ENCODE measurements around the gene NGEF. TPM values are rescaled to one million over a fixed set of nuclear protein-coding genes. Genes with fewer than 3 reads are reported as not detected.

The NGEF gene
- total and polyA plus RNA-seq, 10 of the 15 experiments (the other 5 are each of a cell fraction or from before 2014, with no cell fraction given): 0.12 TPM; not detected in 9

DNA sequence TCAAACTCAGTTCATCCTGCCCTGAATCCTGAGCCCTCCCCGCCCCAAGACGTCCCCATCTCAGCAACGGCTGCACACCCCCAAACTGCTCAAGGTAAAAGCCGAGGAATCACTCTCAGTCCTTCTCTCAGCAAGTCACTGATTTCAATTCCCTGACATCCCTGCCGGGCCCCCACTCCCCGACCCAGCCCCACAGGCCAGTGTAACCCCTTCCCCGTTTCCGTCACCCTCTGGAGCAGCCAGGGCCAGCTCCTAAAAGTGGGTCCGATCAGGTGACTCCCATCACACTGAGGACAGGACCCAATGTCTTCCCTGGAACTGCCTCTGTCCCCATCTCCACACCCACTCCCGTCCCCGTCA is 122.5 kb downstream of the NGEF start (continued):
- TF ChIP-seq, protein P1, sequence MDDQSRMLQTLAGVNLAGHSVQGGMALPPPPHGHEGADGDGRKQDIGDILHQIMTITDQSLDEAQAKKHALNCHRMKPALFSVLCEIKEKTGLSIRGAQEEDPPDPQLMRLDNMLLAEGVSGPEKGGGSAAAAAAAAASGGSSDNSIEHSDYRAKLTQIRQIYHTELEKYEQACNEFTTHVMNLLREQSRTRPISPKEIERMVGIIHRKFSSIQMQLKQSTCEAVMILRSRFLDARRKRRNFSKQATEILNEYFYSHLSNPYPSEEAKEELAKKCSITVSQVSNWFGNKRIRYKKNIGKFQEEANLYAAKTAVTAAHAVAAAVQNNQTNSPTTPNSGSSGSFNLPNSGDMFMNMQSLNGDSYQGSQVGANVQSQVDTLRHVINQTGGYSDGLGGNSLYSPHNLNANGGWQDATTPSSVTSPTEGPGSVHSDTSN (IDR thresholded peaks at IDR 0.05; ENCODE audit: insufficient replicate concordance, low read depth, low read length): no peak
- TF ChIP-seq TBL1XR1 (IDR thresholded peaks at IDR 0.05; ENCODE audit: low read depth, low read length): no peak
- TF ChIP-seq POLR2AphosphoS5 (IDR thresholded peaks at IDR 0.05; ENCODE audit: low read length): no peak
- no peak for TF ChIP-seq SIX5 (IDR thresholded peaks at IDR 0.05; ENCODE audit: low read depth, low read length, severe bottlenecking)
- no peak for TF ChIP-seq RCOR1 (conservative IDR thresholded peaks at IDR 0.05; ENCODE audit: low read depth, low read length)
- TF ChIP-seq FOS (IDR thresholded peaks at IDR 0.05; ENCODE audit: borderline replicate concordance, extremely low read depth, insufficient read length): no peak
- TF ChIP-seq, protein P2, sequence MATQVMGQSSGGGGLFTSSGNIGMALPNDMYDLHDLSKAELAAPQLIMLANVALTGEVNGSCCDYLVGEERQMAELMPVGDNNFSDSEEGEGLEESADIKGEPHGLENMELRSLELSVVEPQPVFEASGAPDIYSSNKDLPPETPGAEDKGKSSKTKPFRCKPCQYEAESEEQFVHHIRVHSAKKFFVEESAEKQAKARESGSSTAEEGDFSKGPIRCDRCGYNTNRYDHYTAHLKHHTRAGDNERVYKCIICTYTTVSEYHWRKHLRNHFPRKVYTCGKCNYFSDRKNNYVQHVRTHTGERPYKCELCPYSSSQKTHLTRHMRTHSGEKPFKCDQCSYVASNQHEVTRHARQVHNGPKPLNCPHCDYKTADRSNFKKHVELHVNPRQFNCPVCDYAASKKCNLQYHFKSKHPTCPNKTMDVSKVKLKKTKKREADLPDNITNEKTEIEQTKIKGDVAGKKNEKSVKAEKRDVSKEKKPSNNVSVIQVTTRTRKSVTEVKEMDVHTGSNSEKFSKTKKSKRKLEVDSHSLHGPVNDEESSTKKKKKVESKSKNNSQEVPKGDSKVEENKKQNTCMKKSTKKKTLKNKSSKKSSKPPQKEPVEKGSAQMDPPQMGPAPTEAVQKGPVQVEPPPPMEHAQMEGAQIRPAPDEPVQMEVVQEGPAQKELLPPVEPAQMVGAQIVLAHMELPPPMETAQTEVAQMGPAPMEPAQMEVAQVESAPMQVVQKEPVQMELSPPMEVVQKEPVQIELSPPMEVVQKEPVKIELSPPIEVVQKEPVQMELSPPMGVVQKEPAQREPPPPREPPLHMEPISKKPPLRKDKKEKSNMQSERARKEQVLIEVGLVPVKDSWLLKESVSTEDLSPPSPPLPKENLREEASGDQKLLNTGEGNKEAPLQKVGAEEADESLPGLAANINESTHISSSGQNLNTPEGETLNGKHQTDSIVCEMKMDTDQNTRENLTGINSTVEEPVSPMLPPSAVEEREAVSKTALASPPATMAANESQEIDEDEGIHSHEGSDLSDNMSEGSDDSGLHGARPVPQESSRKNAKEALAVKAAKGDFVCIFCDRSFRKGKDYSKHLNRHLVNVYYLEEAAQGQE (IDR thresholded peaks at IDR 0.05; ENCODE audit: low read depth, low read length): no peak

GRCh38 chr2:232889876-232890401 is 123.1 kb downstream of the NGEF start:
- Histone ChIP-seq H3K27ac (ENCODE audit: control insufficient read depth, insufficient read depth) (no peak overlapping the region), H3K79me2 (ENCODE audit: control insufficient read depth, insufficient read depth, low read length) (no peaks in the 10 kb centered on the region), H3K4me2 (ENCODE audit: control insufficient read depth, insufficient read depth) (no peak overlapping the region), H3K9me3 (replicated peaks; ENCODE audit: control insufficient read depth, insufficient read depth, low read length) (no peaks in the 10 kb centered on the region), H3K9ac (ENCODE audit: control insufficient read depth, insufficient read depth, low read length) (no peak overlapping the region), H3K36me3 (ENCODE audit: control insufficient read depth in 2 of 2, insufficient read depth in 2 of 2, low read length in 1 of 2) (no peaks in the 10 kb centered on the region), H3K4me1 (ENCODE audit: control insufficient read depth, insufficient read depth, low read length) (no peaks in the 10 kb centered on the region), H3K27me3 (replicated peaks in 1 of 2; ENCODE audit: control insufficient read depth in 2 of 2, insufficient read depth in 2 of 2, low read length in 1 of 2) (no peaks in the 10 kb centered on the region; a peak in 1 of 4 replicates), H2AFZ (ENCODE audit: control insufficient read depth, low read depth, low read length) (no peak overlapping the region), H4K20me1 (ENCODE audit: control insufficient read depth, insufficient read depth) (no peaks in the 10 kb centered on the region), H3K4me3 (no peak overlapping the region)
- ATAC-seq (no peak), FAIRE-seq (no peak), DNase-seq (ENCODE audit: low read depth, low spot score) (no peak)
- ChIA-PET CTCF (interaction anchor here (2.0 kb wide), 1 partner anchor 163 kb away, joined by 5 read pairs; no protein-coding TSS in a partner anchor), SMC1A (ENCODE audit: uncharacterized antibody, unreplicated experiment) (no interaction called here), RAD21 (ENCODE audit: unreplicated experiment) (no interaction called here), POLR2A (no interaction called here)
- BruUV-seq (replicated peaks): no TSS peak
- in situ Hi-C loops (cut with MboI) (no loop called here), intact Hi-C loops (cut with micrococcal nuclease; ENCODE audit: unreplicated experiment) (no loop called here)
- no peak for TF ChIP-seq TCF7 (IDR thresholded peaks at IDR 0.05; ENCODE audit: borderline replicate concordance)
- 46% methylated on average over 5 of the region's 5 CpGs for WGBS (ENCODE audit: insufficient coverage, insufficient replicate concordance, low lambda C conversion rate, missing lambda C conversion rate)
